ENCODE results near the gene MYORG.

DNA sequence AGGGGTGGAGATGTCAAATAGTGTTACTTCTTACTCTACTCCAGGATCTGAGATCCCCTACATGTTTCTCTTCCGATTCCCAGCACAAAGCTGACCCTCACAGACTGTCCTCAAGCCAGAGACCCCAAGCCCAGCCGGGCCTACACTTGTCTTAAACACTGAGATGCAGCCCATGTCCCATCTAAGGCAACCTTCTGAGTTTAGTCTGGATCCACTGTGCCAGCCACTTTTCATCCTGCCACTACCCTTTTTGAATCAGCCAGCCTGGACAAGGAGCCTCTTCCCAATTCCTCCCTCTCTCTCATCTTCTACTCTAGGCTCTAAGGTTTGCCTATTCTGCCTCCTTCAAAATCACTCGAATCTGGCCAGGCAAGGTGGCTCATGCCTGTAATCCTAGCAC is 6.2 kb upstream of the MYORG start:
- TF ChIP-seq, protein P1, sequence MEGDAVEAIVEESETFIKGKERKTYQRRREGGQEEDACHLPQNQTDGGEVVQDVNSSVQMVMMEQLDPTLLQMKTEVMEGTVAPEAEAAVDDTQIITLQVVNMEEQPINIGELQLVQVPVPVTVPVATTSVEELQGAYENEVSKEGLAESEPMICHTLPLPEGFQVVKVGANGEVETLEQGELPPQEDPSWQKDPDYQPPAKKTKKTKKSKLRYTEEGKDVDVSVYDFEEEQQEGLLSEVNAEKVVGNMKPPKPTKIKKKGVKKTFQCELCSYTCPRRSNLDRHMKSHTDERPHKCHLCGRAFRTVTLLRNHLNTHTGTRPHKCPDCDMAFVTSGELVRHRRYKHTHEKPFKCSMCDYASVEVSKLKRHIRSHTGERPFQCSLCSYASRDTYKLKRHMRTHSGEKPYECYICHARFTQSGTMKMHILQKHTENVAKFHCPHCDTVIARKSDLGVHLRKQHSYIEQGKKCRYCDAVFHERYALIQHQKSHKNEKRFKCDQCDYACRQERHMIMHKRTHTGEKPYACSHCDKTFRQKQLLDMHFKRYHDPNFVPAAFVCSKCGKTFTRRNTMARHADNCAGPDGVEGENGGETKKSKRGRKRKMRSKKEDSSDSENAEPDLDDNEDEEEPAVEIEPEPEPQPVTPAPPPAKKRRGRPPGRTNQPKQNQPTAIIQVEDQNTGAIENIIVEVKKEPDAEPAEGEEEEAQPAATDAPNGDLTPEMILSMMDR (conservative IDR thresholded peaks at IDR 0.05) = no peak
- TF ChIP-seq EZH2 (IDR thresholded peaks at IDR 0.05; ENCODE audit: low read depth) = no peak

Measured in PC-9 (cell line).